Esophagus muscularis mucosa (tissue), 4 donors: Measurements from ENCODE around the gene VAX1. TPM values are rescaled to one million over a fixed set of nuclear protein-coding genes. Genes with fewer than 3 reads are reported as not detected.

Experiments
- DNase-seq: peaks from one replicate; pipeline ENCODE4 v3.0.0-alpha.2; 2017; ENCODE audit errors: extremely low spot score
- H3K27ac ChIP-seq, 4 donors: fragments of 200-600 bp; sonication (generic); replicated peaks in 1 of 4; 1 replicate in 3 of 4; 2 replicates in 1 of 4; pipeline ENCODE4 v1.5.1; 2016 to 2019; ENCODE audit warnings: mild to moderate bottlenecking in 1 of 4
- H3K27me3 ChIP-seq, 4 donors: fragments of 200-600 bp; sonication (generic); one replicate each; pipeline versions ENCODE4 v1.5.1 to v1.6.0; 2016 to 2019
- H3K36me3 ChIP-seq, 4 donors: fragments of 200-600 bp; sonication (generic); one replicate each; pipeline ENCODE4 v1.5.1; 2016 to 2019
- H3K4me1 ChIP-seq, 4 donors: fragments of 200-600 bp; sonication (generic); one replicate each; pipeline ENCODE4 v1.5.1; 2016 to 2019
- H3K4me3 ChIP-seq, 4 donors: fragments of 200-600 bp; sonication (generic); 1 replicate in 2 of 4; 2 replicates in 2 of 4; pipeline ENCODE4 v1.5.1; 2016 to 2019; ENCODE audit warnings: mild to moderate bottlenecking in 4 of 4, moderate library complexity in 1 of 4
- H3K9me3 ChIP-seq, 4 donors: fragments of 200-600 bp; sonication (generic); 1 replicate in 3 of 4; 2 replicates in 1 of 4; pipeline ENCODE4 v1.5.1; 2016 to 2019
- EP300 ChIP-seq: sonication (generic); formaldehyde crosslinking; IDR thresholded peaks from one replicate; pipeline ENCODE4 v1.6.1; 2017; ENCODE audit warnings: antibody characterized with exemption
- POLR2A ChIP-seq: fragments of 450-650 bp; IDR thresholded peaks from one replicate; pipeline ENCODE4 v1.6.1; 2017; ENCODE audit warnings: antibody characterized with exemption, moderate library complexity, mild to moderate bottlenecking, low read depth
- POLR2AphosphoS5 ChIP-seq, 2 donors: sonication (generic); formaldehyde crosslinking; IDR thresholded peaks; one replicate each; pipeline ENCODE4 v1.6.1; 2017; ENCODE audit warnings: antibody characterized with exemption in 2 of 2
- WGBS: methylation state at CpG from one replicate; pipeline ENCODE4 v1.1.5; 2018; 5-methylcytosine and 5-hydroxymethylcytosine counted together
- intact Hi-C: fragments of 100-400 bp; cut with DNase I; formaldehyde crosslinking; loops from one replicate; pipeline ENCODE4 v1.15.1; 2023
- total RNA-seq, 4 donors: library from RNA; depleted of rRNA; stranded (reverse); fragments of >200 nt; gene quantifications; one replicate each; pipeline versions ENCODE4 v1.1.0 to v1.2.1, GENCODE V29; 2016
- TF ChIP-seq, protein P1 (sequence below), 3 experiments: fragments of 200-600 bp in 2 of 3; fragments of 450-650 bp in 1 of 3; sonication (generic) in 2 of 3; IDR thresholded peaks; one replicate each; pipeline ENCODE4 v1.5.1; 2017 to 2019; ENCODE audit warnings: antibody characterized with exemption in 3 of 3, mild to moderate bottlenecking in 2 of 3, moderate library complexity in 1 of 3

The VAX1 gene
- total RNA-seq, 4 donors from 2014 or later: not detected

DNA sequence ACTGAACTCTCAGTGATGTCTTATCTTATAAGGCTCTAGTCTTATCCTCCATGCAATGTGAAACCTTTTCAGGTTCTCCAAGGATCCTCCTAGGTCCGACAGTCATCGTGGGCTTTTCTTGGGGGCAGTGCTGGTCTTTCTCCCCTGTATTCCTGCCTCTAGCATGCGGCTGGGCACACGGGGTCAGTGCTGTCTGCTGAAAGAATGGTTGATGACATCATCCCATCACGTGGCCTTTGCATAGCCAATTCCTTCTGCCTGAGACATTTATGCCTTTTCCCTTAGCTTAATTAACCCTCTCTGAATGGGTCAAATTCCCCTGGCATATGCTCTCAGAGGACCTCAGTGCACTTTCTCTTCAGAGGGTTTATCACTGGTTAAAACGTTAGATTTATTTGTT is 32.2 kb upstream of the VAX1 start:
- 17% methylated on average over 6 of the region's 6 CpGs for WGBS
- TF ChIP-seq POLR2AphosphoS5 (IDR thresholded peaks at IDR 0.05): no peak
- TF ChIP-seq, protein P1, sequence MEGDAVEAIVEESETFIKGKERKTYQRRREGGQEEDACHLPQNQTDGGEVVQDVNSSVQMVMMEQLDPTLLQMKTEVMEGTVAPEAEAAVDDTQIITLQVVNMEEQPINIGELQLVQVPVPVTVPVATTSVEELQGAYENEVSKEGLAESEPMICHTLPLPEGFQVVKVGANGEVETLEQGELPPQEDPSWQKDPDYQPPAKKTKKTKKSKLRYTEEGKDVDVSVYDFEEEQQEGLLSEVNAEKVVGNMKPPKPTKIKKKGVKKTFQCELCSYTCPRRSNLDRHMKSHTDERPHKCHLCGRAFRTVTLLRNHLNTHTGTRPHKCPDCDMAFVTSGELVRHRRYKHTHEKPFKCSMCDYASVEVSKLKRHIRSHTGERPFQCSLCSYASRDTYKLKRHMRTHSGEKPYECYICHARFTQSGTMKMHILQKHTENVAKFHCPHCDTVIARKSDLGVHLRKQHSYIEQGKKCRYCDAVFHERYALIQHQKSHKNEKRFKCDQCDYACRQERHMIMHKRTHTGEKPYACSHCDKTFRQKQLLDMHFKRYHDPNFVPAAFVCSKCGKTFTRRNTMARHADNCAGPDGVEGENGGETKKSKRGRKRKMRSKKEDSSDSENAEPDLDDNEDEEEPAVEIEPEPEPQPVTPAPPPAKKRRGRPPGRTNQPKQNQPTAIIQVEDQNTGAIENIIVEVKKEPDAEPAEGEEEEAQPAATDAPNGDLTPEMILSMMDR (IDR thresholded peaks at IDR 0.05): no peak
- no peak for TF ChIP-seq POLR2A
- TF ChIP-seq EP300: no peak
- intact Hi-C loops: loop anchor here (10.0 kb wide), 1 partner anchor 485 kb away; no protein-coding TSS in a partner anchor
- Histone ChIP-seq H3K9me3 (no peaks in the 10 kb centered on the region), H3K36me3 (no peaks in the 10 kb centered on the region), H3K27ac (no peak overlapping the region), H3K4me1 (peaks cover 19 to 41% (median 36%) of the 10 kb centered on the region in 4 donors), H3K4me3 (no peak overlapping the region), H3K27me3 (peaks cover 8 to 100% (median 60%) of the 10 kb centered on the region in 4 donors)
- DNase-seq: no peak

DNA sequence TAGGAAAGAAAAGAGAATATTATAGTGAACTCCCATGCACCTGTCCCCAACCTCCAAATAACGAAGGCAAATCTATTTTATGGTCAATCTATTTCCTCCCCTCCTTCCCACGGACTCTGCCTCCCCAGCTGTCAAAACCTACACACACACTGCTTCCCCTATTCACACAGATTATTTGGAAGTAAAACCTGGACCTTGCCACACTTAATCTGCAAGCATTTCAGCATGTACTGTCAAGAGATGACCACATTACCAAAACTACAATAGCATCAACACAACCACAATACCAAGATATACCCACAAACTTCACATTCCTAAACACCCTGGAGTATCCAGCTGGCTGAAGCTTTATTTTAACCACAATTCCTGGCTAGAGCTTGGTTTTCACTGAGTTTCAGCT is 31.4 kb upstream of the VAX1 start:
- intact Hi-C loops: no loop called here
- TF ChIP-seq, protein P1 (IDR thresholded peaks at IDR 0.05): no peak
- TF ChIP-seq POLR2A (no peak), POLR2AphosphoS5 (IDR thresholded peaks at IDR 0.05) (no peak), EP300 (no peak)
- no peak overlapping the region for H3K27ac ChIP-seq
- no peaks in the 10 kb centered on the region for H3K36me3 ChIP-seq
- no peaks in the 10 kb centered on the region for H3K9me3 ChIP-seq
- peaks cover 8 to 100% (median 64%) of the 10 kb centered on the region in 4 donors for H3K27me3 ChIP-seq
- H3K4me1 ChIP-seq: peaks cover 19 to 41% (median 35%) of the 10 kb centered on the region in 4 donors
- 41% methylated on average over 2 of the region's 2 CpGs for WGBS
- DNase-seq: no peak
- H3K4me3 ChIP-seq: no peak overlapping the region

DNA sequence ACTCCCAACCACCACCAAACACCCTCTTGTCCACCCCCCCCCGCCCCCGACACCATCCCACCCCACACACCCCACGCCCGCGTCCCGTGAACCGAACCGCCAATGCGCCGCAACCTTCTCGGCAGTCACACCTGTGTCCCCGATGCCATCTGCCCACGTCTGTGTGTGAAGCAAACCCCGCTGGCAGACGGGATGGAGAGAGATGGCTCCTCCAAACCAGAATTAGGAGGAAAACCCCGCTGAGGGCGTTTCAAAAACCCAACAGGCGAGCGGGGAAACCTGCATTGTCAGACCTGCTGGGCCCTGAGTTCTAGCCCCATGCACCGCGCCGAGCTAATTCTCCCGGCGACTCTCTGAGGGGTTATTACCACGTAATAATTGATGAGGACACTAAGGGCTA is 30.7 kb upstream of the VAX1 start:
- Histone ChIP-seq H3K4me3 (no peak overlapping the region), H3K27me3 (peaks cover 12 to 100% (median 69%) of the 10 kb centered on the region in 4 donors), H3K36me3 (no peaks in the 10 kb centered on the region), H3K27ac (no peak overlapping the region), H3K9me3 (no peaks in the 10 kb centered on the region), H3K4me1 (peaks cover 19 to 40% (median 37%) of the 10 kb centered on the region in 4 donors)
- WGBS: 10% methylated on average over 22 of the region's 25 CpGs
- TF ChIP-seq POLR2AphosphoS5 (IDR thresholded peaks at IDR 0.05) (no peak), POLR2A (no peak), EP300 (no peak)
- TF ChIP-seq, protein P1 (IDR thresholded peaks at IDR 0.05): no peak
- no peak for DNase-seq
- intact Hi-C loops: no loop called here

DNA sequence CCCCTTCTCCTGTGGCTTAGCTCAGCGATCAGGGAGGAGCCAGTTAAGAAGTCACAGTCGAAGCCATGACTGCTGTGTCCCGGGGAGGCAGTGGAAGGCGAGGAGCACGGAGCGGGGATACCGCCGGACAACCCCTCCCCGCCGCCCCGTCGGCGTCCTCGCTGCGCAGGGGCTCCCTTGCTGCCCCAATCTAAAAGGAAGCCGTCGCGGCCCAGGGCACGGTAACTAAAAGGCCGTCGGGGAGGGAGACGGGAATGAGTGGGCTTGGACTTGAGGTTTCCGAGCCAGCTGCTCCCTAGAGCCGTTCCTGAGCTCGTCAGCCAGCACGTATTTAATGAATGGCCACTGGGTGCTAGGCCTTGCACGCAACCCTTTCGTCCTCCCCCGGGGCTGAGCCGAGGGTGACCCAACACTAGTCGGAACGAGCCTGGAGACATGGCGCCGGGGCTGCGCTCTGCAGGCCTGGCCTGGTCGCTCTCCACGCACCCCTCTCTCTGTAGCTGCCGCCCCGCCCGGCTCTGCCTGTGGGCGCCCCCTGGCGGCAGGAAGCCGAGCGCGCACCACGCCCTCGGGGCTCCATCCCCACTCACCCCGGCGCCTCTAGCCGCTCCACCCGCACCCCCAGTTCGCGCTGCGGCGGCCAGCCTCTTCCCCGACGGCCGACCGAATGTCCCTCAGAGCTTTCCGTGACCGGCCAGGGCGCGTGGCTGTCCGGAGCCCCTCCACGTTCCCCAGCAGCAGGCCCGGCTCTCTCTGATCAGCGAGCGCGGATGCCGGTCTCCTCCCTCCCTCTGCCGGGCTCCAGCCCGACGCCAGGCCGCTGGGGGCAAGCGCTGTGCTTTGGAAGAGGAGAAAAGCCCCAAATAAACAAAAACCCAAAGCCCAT is 30.0 kb upstream of the VAX1 start:
- H3K27ac ChIP-seq: no peak overlapping the region
- no peaks in the 10 kb centered on the region for H3K9me3 ChIP-seq
- 3% methylated on average over 43 of the region's 75 CpGs for WGBS
- peaks cover 19 to 100% (median 74%) of the 10 kb centered on the region in 4 donors for H3K27me3 ChIP-seq
- intact Hi-C loops: no loop called here
- TF ChIP-seq EP300: no peak
- TF ChIP-seq, protein P1 (IDR thresholded peaks at IDR 0.05): peak; percentile 66 to 95 (median 84)
- no peak for TF ChIP-seq POLR2AphosphoS5 (IDR thresholded peaks at IDR 0.05)
- H3K36me3 ChIP-seq: no peaks in the 10 kb centered on the region
- peaks cover 26 to 47% (median 44%) of the 10 kb centered on the region in 4 donors for H3K4me1 ChIP-seq
- peak overlapping the region; percentile 2 to 49 (median 32) for H3K4me3 ChIP-seq
- no peak for DNase-seq
